ACC112 (cell line): ENCODE data around the gene AFAP1.

Experiments used
- H2AFZ ChIP-seq: fragments of 200-600 bp; sonication (generic); one replicate; pipeline ENCODE4 v1.6.0; 2017; ENCODE audit warnings: antibody characterized with exemption, low read length; ENCODE audit not compliant: unreplicated experiment
- H3K27ac ChIP-seq: fragments of 200-600 bp; sonication (generic); 2 replicates; pipeline ENCODE4 v1.5.1; 2014; ENCODE audit warnings: low read depth, mild to moderate bottlenecking, antibody characterized with exemption, low read length, moderate library complexity
- H3K27me3 ChIP-seq: fragments of 200-600 bp; sonication (generic); 2 replicates; pipeline ENCODE4 v1.6.1; 2014; ENCODE audit warnings: mild to moderate bottlenecking, antibody characterized with exemption, low read length, moderate library complexity, mixed read lengths; ENCODE audit not compliant: insufficient read depth
- H3K36me3 ChIP-seq: fragments of 200-600 bp; sonication (generic); 2 replicates; pipeline ENCODE4 v1.6.1; 2016; ENCODE audit warnings: mild to moderate bottlenecking, antibody characterized with exemption, low read length, moderate library complexity, mixed read lengths; ENCODE audit not compliant: insufficient read depth
- H3K4me1 ChIP-seq: fragments of 200-600 bp; sonication (generic); one replicate; pipeline ENCODE4 v1.6.1; 2016; ENCODE audit warnings: low read length, mixed read lengths; ENCODE audit not compliant: insufficient read depth, unreplicated experiment, control insufficient read depth
- H3K4me3 ChIP-seq: fragments of 200-600 bp; sonication (generic); 2 replicates; pipeline ENCODE4 v1.5.1; 2014; ENCODE audit warnings: mild to moderate bottlenecking, low read depth, low read length
- H3K79me2 ChIP-seq: fragments of 200-600 bp; sonication (generic); one replicate; pipeline ENCODE4 v1.6.0; 2016; ENCODE audit warnings: low read length; ENCODE audit not compliant: control insufficient read depth, unreplicated experiment, insufficient read depth

The AFAP1 gene

DNA sequence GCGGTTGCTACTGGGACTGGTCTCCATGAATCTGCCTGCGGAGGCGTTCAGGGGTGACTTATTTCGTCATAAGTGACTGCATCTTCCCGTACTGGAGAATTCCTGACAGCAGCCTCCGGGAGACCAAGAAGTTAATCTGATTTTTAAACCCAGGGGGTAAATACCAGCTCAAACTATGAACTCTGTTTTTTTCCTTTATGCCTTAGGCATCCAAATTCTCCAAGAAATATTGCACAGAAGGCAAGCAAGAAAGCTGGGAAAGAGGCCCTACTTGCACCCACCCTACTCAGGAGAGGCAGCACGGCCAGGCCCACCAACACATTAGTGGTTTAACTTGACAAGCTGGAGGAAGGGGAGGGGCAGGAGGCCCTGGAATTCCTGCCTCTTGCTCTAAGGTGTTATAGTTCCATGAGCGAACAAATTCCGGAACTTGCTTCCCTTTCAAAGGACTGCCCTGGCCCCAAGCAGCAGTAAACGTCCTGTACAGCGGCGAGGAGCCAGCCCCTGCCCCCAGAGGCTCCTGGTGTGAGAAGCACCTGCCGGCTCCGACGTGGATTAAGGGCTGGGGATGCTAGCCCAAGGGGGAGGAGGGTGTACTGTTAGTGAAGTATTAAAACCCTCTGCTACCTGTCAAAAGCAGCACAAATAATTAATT, 177.2 kb downstream of the AFAP1 start:
- Histone ChIP-seq H3K27ac (no peak overlapping the region), H3K4me3 (no peak overlapping the region), H3K36me3 (peaks cover 24% of the 10 kb centered on the region; the same call in 1 of the 2 replicates), H3K79me2 (peaks cover 2% of the 10 kb centered on the region), H3K27me3 (no peaks in the 10 kb centered on the region), H3K4me1 (peaks cover 4% of the 10 kb centered on the region), H2AFZ (no peak overlapping the region)

GRCh38 chr4:7761720-7762119, 177.9 kb downstream of the AFAP1 start:
- peaks cover 2% of the 10 kb centered on the region for H3K79me2 ChIP-seq
- H3K27ac ChIP-seq: no peak overlapping the region
- peaks cover 4% of the 10 kb centered on the region for H3K4me1 ChIP-seq
- peaks cover 24% of the 10 kb centered on the region; the same call in 1 of the 2 replicates for H3K36me3 ChIP-seq
- H3K4me3 ChIP-seq: no peak overlapping the region
- no peak overlapping the region for H2AFZ ChIP-seq
- no peaks in the 10 kb centered on the region for H3K27me3 ChIP-seq

DNA sequence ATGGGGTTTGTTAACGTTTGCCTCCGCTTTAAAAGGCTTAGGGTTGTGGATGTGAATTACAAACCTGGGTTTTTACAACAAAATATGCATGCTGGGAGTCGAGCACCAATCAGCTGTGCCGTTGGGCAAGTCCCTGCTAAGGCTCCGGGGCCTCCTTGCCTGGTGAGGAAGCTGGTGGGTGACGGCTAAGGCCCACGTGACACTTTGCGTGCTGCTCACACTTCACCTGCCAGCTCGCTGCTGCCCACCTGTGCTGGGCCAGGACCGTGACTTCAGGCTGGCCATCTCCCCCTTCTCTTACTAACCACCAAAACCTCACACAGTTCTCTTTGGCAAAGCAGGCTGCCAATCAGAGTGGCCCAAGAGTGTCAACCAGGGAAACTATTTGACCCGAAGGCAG, 178.3 kb downstream of the AFAP1 start:
- no peaks in the 10 kb centered on the region for H3K27me3 ChIP-seq
- peaks cover 4% of the 10 kb centered on the region for H3K4me1 ChIP-seq
- peaks cover 24% of the 10 kb centered on the region; the same call in 1 of the 2 replicates for H3K36me3 ChIP-seq
- H3K27ac ChIP-seq: no peak overlapping the region
- H3K4me3 ChIP-seq: no peak overlapping the region
- H2AFZ ChIP-seq: no peak overlapping the region
- H3K79me2 ChIP-seq: peaks cover 2% of the 10 kb centered on the region

- H2AFZ ChIP-seq: no peak overlapping the region
- H3K36me3 ChIP-seq: peaks cover 24% of the 10 kb centered on the region; the same call in 1 of the 2 replicates
- no peak overlapping the region for H3K27ac ChIP-seq
- no peaks in the 10 kb centered on the region for H3K27me3 ChIP-seq
- no peak overlapping the region for H3K4me3 ChIP-seq
- peaks cover 4% of the 10 kb centered on the region for H3K4me1 ChIP-seq
- peaks cover 2% of the 10 kb centered on the region for H3K79me2 ChIP-seq
These were observed 179.0 kb downstream of the AFAP1 start for GRCh38 chr4:7760706-7761105.

GRCh38 chr4:7760228-7760627, 179.4 kb downstream of the AFAP1 start:
- peaks cover 2% of the 10 kb centered on the region for H3K79me2 ChIP-seq
- H3K36me3 ChIP-seq: peaks cover 24% of the 10 kb centered on the region; the same call in 1 of the 2 replicates
- H3K4me3 ChIP-seq: no peak overlapping the region
- H3K4me1 ChIP-seq: peaks cover 4% of the 10 kb centered on the region
- H3K27ac ChIP-seq: no peak overlapping the region
- no peaks in the 10 kb centered on the region for H3K27me3 ChIP-seq
- no peak overlapping the region for H2AFZ ChIP-seq

- H3K4me3 ChIP-seq: no peak overlapping the region
- H3K27ac ChIP-seq: no peak overlapping the region
- no peak overlapping the region for H2AFZ ChIP-seq
- H3K27me3 ChIP-seq: no peaks in the 10 kb centered on the region
- peaks cover 2% of the 10 kb centered on the region for H3K79me2 ChIP-seq
- peaks cover 24% of the 10 kb centered on the region; the same call in 1 of the 2 replicates for H3K36me3 ChIP-seq
- peaks cover 4% of the 10 kb centered on the region for H3K4me1 ChIP-seq
These were observed 180.0 kb downstream of the AFAP1 start for GRCh38 chr4:7759635-7760034.

GRCh38 chr4:7759216-7759615, 180.4 kb downstream of the AFAP1 start:
- H3K27ac ChIP-seq: no peak overlapping the region
- peaks cover 2% of the 10 kb centered on the region for H3K79me2 ChIP-seq
- peaks cover 24% of the 10 kb centered on the region; the same call in 1 of the 2 replicates for H3K36me3 ChIP-seq
- no peak overlapping the region for H2AFZ ChIP-seq
- no peaks in the 10 kb centered on the region for H3K27me3 ChIP-seq
- H3K4me1 ChIP-seq: peaks cover 4% of the 10 kb centered on the region
- no peak overlapping the region for H3K4me3 ChIP-seq

DNA sequence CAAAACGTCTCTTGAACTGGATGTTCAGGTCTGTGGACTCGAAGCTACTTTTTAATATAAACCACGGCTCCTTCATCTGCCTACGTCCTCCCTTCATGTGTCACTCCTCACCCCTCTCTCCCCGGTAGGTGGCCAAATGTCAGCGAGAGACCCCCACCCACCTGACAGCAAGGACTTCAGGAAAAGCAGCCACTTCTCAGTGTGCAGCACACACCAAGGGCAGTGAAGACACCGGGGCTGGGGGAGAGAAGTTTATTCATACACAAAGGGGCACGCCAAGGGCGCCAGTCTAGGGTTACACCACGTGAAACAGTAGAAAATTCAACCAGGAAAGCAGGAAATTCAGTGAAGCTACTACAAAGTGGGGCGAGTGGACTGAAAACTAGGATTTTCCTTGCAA, 181.2 kb downstream of the AFAP1 start:
- Histone ChIP-seq H3K27ac (no peak overlapping the region), H3K36me3 (peaks cover 18% of the 10 kb centered on the region; the same call in 1 of the 2 replicates), H3K27me3 (no peaks in the 10 kb centered on the region), H3K4me1 (no peaks in the 10 kb centered on the region), H3K4me3 (no peak overlapping the region), H2AFZ (no peak overlapping the region), H3K79me2 (no peaks in the 10 kb centered on the region)

DNA sequence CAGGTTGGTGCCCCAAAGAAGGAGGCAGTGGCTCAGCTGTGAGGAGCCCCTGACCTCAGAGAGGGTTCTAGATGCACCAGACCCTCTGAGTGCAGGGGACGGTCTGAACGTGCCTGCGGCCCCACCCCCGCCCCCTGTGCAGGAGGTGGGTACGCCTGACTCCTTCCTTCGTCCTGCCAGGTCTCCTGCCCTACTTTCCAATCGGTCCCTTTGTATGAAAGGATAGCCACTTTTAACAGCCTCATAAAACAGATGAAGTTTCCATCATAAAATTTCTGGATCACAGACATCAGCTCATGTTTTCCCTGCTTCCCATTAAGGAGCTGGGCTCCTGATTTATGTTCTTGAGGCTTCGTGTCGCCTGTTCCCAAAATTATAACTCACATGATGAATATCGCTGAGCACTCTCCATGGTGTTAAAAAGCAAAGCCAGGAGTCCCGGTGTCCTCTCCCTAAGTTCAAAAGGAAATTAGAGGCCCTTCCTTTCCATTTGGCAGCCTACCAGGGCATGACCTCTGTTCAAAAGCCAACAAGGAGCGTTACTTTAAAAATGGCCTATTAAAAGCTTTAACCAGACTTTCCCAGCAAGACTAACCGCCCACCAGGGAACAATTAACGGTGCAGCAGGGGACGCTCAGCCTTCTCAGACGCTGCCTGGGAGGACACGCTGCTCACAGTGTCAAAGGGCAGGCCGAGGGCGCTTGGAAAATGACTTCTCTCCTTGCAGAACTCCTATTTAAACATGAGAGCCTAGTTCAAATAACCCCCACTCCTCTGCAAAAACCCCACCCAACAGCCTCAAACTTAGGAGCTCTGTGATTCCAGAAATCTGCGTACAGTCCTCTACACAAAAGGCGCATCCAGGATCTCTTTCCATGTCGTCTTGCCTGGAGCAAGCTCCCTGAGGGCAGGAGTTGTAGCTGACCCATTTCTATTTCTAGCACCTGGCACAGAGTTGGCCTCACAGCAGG, 181.9 kb downstream of the AFAP1 start:
- H3K4me1 ChIP-seq: no peaks in the 10 kb centered on the region
- H3K27ac ChIP-seq: no peak overlapping the region

DNA sequence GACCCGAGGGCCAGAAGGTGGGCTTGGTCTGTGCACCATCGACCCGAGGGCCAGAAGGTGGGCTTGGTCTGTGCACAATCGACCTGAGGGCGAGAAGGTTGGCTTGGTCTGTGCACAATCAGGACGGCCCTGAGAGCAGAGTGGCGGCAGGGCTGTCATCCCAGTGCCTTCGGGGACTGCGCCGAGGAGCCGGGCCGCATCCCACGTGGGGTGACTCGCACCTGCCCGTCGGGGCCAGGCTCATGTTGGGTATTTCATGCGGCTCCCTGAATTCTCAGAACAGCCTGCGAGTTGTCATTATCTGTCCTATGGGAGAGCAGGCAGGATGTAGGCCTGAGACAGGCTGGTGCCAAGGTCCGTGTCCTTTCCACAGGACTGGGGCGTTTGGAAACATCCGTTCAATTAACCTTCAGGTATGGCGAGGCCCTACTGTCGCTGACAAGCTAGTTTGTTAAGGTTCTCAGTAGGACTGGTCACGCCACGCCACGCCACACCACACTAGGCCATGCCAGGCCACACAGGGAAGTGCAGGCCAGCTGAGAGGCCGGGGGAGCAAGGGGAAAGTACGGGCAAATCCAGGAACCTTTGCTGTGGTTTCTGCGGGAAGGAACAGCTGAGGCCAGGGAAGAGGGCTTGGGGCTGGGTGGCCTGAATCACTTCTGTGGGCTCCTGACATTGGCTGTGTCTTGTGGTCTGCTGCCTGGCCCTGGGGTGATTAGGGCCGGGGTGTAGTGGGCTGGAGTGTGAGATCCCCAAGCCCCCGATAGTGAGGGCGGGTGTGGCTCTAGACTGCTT, 182.9 kb downstream of the AFAP1 start:
- H3K4me1 ChIP-seq: no peaks in the 10 kb centered on the region
- H3K79me2 ChIP-seq: no peaks in the 10 kb centered on the region
- H3K36me3 ChIP-seq: peaks cover 7% of the 10 kb centered on the region; the same call in 1 of the 2 replicates
- no peak overlapping the region for H3K27ac ChIP-seq
- H2AFZ ChIP-seq: no peak overlapping the region
- H3K27me3 ChIP-seq: no peaks in the 10 kb centered on the region
- no peak overlapping the region for H3K4me3 ChIP-seq

More for the DNA sequence above, 181.9 kb downstream of the AFAP1 start:
- Histone ChIP-seq H3K4me3 (no peak overlapping the region), H3K27me3 (no peaks in the 10 kb centered on the region), H3K36me3 (peaks cover 14% of the 10 kb centered on the region; the same call in 1 of the 2 replicates), H3K79me2 (no peaks in the 10 kb centered on the region), H2AFZ (no peak overlapping the region)
